Fibroblast of lung (primary cell): Measurements from ENCODE around the gene WNK2. TPM values are rescaled to one million over a fixed set of nuclear protein-coding genes. Genes with fewer than 3 reads are reported as not detected.

ENCODE experiments used
- DNase-seq, 2 donors: peaks; one replicate each; pipeline versions ENCODE4 v3.0.0 to v3.0.0-alpha.2; 2010; ENCODE audit warnings: low read depth in 2 of 2
- H2AFZ ChIP-seq: 2 replicates; pipeline ENCODE4 v1.5.1; 2012; ENCODE audit warnings: low read length, control low read depth, inconsistent platforms
- H3K27ac ChIP-seq: 2 replicates; pipeline ENCODE4 v1.5.1; 2011; ENCODE audit warnings: low read length, control low read depth; ENCODE audit not compliant: insufficient read depth
- H3K27me3 ChIP-seq: 2 replicates; pipeline ENCODE4 v1.5.1; 2011; ENCODE audit warnings: mild to moderate bottlenecking, low read length; ENCODE audit not compliant: control insufficient read depth, insufficient read depth
- H3K36me3 ChIP-seq: 2 replicates; pipeline ENCODE4 v1.5.1; 2011; ENCODE audit warnings: low read length; ENCODE audit not compliant: control insufficient read depth, insufficient read depth
- H3K4me1 ChIP-seq: 2 replicates; pipeline ENCODE4 v1.5.1; 2011; ENCODE audit warnings: low read length; ENCODE audit not compliant: control insufficient read depth, insufficient read depth; ENCODE audit errors: extremely low read depth
- H3K4me2 ChIP-seq: 2 replicates; pipeline ENCODE4 v1.5.1; 2011; ENCODE audit warnings: low read length, control low read depth; ENCODE audit not compliant: insufficient read depth; ENCODE audit errors: extremely low read depth
- H3K4me3 ChIP-seq, 4 experiments: fragments of 200-600 bp in 1 of 4; sonication (generic) in 1 of 4; replicated peaks in 1 of 4; 2 replicates each; pipeline ENCODE4 v1.5.1; 2011 to 2016; ENCODE audit warnings: low read length in 4 of 4, low read depth in 3 of 4, mild to moderate bottlenecking in 3 of 4, control low read depth in 2 of 4, inconsistent platforms in 1 of 4, mixed read lengths in 1 of 4; ENCODE audit not compliant: insufficient read depth in 1 of 4; ENCODE audit errors: control extremely low read depth in 1 of 4
- H3K79me2 ChIP-seq: 2 replicates; pipeline ENCODE4 v1.5.1; 2012; ENCODE audit warnings: mild to moderate bottlenecking, low read length, inconsistent platforms; ENCODE audit not compliant: control insufficient read depth, insufficient read depth
- H3K9ac ChIP-seq: 2 replicates; pipeline ENCODE4 v1.5.1; 2011; ENCODE audit warnings: mild to moderate bottlenecking, low read length, control low read depth; ENCODE audit not compliant: insufficient read depth
- H3K9me3 ChIP-seq: 2 replicates; pipeline ENCODE4 v1.5.1; 2012; ENCODE audit warnings: low read depth, low read length; ENCODE audit not compliant: control insufficient read depth, insufficient read depth
- H4K20me1 ChIP-seq: 2 replicates; pipeline ENCODE4 v1.5.1; 2011; ENCODE audit warnings: low read length; ENCODE audit not compliant: control insufficient read depth, insufficient read depth; ENCODE audit errors: extremely low read depth
- EZH2 ChIP-seq: IDR thresholded peaks from 2 replicates; pipeline ENCODE4 v1.5.1; 2012; ENCODE audit warnings: low read length, control low read depth, mild to moderate bottlenecking; ENCODE audit errors: missing control alignments
- polyA plus RNA-seq, 2 donors: library from polyadenylated mRNA; depleted of rRNA in 1 of 2; stranded (reverse) in 1 of 2; unstranded in 1 of 2; fragments of >200 nt; gene quantifications; 2 replicates each; pipeline ENCODE4 v1.2.1, GENCODE V29; 2011 to 2012; ENCODE audit warnings: missing spikeins in 1 of 2
- total RNA-seq: library from RNA; depleted of rRNA; stranded (reverse); fragments of >200 nt; gene quantifications from 2 replicates; pipeline ENCODE4 v1.2.1, GENCODE V29; 2014
- TF ChIP-seq, protein P1 (sequence below), 2 donors: IDR thresholded peaks in 1 of 2; conservative IDR thresholded peaks in 1 of 2; 1 replicate in 1 of 2; 2 replicates in 1 of 2; pipeline ENCODE4 v1.5.1; 2011 to 2012; ENCODE audit warnings: low read length in 2 of 2, control low read depth in 1 of 2, inconsistent platforms in 1 of 2, low read depth in 1 of 2, mild to moderate bottlenecking in 1 of 2

WNK2 gene
- total and polyA plus RNA-seq, 2 donors (not counting 1 experiment from before 2014, with no cell fraction given) = not detected

DNA sequence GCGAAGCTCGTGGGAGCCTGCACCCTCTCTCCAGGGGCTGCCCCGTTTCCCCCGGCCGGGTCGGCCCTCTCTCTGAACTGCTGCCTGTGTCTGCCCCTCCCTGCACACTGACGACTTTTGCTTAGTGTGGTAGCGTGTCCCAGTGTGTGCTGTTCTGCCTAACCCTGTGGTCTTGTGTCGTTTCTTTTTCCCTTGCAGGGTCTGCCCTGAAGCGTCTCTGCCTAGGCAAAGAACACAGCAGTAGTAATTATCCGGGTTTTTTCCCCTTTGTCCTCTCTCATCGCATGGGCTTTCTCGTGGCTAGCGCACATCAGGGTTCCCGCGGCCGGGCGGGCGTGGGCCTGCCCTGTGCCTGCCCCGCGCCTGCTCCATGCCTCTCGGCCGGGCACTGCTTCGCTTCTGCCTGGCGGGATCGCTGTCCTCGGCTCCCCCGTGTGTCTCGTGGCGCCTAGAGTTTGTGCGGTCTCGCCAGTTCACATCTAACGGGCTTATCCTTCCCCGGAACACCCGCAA is 122.7 kb downstream of the WNK2 start:
- no peaks in the 10 kb centered on the region for H4K20me1 ChIP-seq
- no peak overlapping the region for H2AFZ ChIP-seq
- H3K36me3 ChIP-seq = no peaks in the 10 kb centered on the region
- TF ChIP-seq EZH2 = no peak
- TF ChIP-seq, protein P1, sequence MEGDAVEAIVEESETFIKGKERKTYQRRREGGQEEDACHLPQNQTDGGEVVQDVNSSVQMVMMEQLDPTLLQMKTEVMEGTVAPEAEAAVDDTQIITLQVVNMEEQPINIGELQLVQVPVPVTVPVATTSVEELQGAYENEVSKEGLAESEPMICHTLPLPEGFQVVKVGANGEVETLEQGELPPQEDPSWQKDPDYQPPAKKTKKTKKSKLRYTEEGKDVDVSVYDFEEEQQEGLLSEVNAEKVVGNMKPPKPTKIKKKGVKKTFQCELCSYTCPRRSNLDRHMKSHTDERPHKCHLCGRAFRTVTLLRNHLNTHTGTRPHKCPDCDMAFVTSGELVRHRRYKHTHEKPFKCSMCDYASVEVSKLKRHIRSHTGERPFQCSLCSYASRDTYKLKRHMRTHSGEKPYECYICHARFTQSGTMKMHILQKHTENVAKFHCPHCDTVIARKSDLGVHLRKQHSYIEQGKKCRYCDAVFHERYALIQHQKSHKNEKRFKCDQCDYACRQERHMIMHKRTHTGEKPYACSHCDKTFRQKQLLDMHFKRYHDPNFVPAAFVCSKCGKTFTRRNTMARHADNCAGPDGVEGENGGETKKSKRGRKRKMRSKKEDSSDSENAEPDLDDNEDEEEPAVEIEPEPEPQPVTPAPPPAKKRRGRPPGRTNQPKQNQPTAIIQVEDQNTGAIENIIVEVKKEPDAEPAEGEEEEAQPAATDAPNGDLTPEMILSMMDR (conservative IDR thresholded peaks at IDR 0.05 in 1 of 2, IDR thresholded peaks at IDR 0.05 in 1 of 2; ENCODE audit: low read depth in 1 of 2, low read length in 2 of 2) = no peak
- no peaks in the 10 kb centered on the region for H3K79me2 ChIP-seq
- H3K27ac ChIP-seq = no peak overlapping the region
- H3K9ac ChIP-seq = no peak overlapping the region
- no peaks in the 10 kb centered on the region for H3K9me3 ChIP-seq
- no peaks in the 10 kb centered on the region for H3K27me3 ChIP-seq
- H3K4me2 ChIP-seq = no peak overlapping the region
- no peaks in the 10 kb centered on the region for H3K4me1 ChIP-seq
- DNase-seq = no peak
- no peak overlapping the region for H3K4me3 ChIP-seq

GRCh38 chr9:93307468-93308157 is 123.7 kb downstream of the WNK2 start:
- Histone ChIP-seq H3K9ac (no peak overlapping the region), H3K4me1 (no peaks in the 10 kb centered on the region), H3K27ac (no peak overlapping the region), H3K36me3 (no peaks in the 10 kb centered on the region), H3K4me3 (no peak overlapping the region), H3K79me2 (no peaks in the 10 kb centered on the region), H2AFZ (no peak overlapping the region), H3K27me3 (no peaks in the 10 kb centered on the region), H3K9me3 (no peaks in the 10 kb centered on the region), H3K4me2 (no peak overlapping the region), H4K20me1 (no peaks in the 10 kb centered on the region)
- TF ChIP-seq, protein P1 (conservative IDR thresholded peaks at IDR 0.05 in 1 of 2, IDR thresholded peaks at IDR 0.05 in 1 of 2; ENCODE audit: low read depth in 1 of 2, low read length in 2 of 2) = no peak
- TF ChIP-seq EZH2 = no peak
- no peak for DNase-seq

GRCh38 chr9:93308158-93308602 is 124.2 kb downstream of the WNK2 start:
- no peaks in the 10 kb centered on the region for H4K20me1 ChIP-seq
- H3K4me1 ChIP-seq = no peaks in the 10 kb centered on the region
- H3K9ac ChIP-seq = no peak overlapping the region
- H3K4me2 ChIP-seq = no peak overlapping the region
- H3K79me2 ChIP-seq = no peaks in the 10 kb centered on the region
- no peak overlapping the region for H3K27ac ChIP-seq
- H3K36me3 ChIP-seq = no peaks in the 10 kb centered on the region
- no peak for TF ChIP-seq EZH2
- TF ChIP-seq, protein P1 (conservative IDR thresholded peaks at IDR 0.05 in 1 of 2, IDR thresholded peaks at IDR 0.05 in 1 of 2; ENCODE audit: low read depth in 1 of 2, low read length in 2 of 2) = no peak
- no peaks in the 10 kb centered on the region for H3K9me3 ChIP-seq
- no peak for DNase-seq
- no peak overlapping the region for H3K4me3 ChIP-seq
- H2AFZ ChIP-seq = no peak overlapping the region
- H3K27me3 ChIP-seq = peaks cover 2% of the 10 kb centered on the region
